Aorta (tissue), 5 donors: ENCODE measurements around the gene TLE4. TPM values are rescaled to one million over a fixed set of nuclear protein-coding genes. Genes with fewer than 3 reads are reported as not detected.
"Not testable (repeated sequence)": the region's sequence is repeated elsewhere in the genome, so short reads cannot be mapped to it uniquely, and the experiment has no call there.

Experiments
- ATAC-seq: fragments of 200-7000 bp; cut with Tn5 transposase; one replicate; pipeline ENCODE4 v1.9.1; 2022; ENCODE audit warnings: moderate library complexity; ENCODE audit not compliant: low FRiP score
- DNase-seq, 2 donors: peaks; one replicate each; pipeline ENCODE4 v3.0.0-alpha.2; 2020
- H3K27ac ChIP-seq, 2 donors: one replicate each; pipeline ENCODE4 v1.5.1; 2013; ENCODE audit warnings: low read length in 2 of 2, mild to moderate bottlenecking in 2 of 2, moderate library complexity in 2 of 2, control low read depth in 1 of 2, inconsistent platforms in 1 of 2, low read depth in 1 of 2
- H3K27me3 ChIP-seq, 2 donors: one replicate each; pipeline ENCODE4 v1.6.1; 2013; ENCODE audit warnings: control low read depth in 1 of 2, low read length in 1 of 2, mild to moderate bottlenecking in 1 of 2, moderate library complexity in 1 of 2; ENCODE audit not compliant: insufficient read depth in 2 of 2, control insufficient read depth in 1 of 2
- H3K36me3 ChIP-seq, 2 donors: one replicate each; pipeline ENCODE4 v1.6.1; 2013; ENCODE audit warnings: control low read depth in 1 of 2, low read length in 1 of 2, mild to moderate bottlenecking in 1 of 2; ENCODE audit not compliant: insufficient read depth in 2 of 2, control insufficient read depth in 1 of 2
- H3K4me1 ChIP-seq, 2 donors: one replicate each; pipeline ENCODE4 v1.6.1; 2013; ENCODE audit warnings: low read length in 2 of 2, control low read depth in 1 of 2, mild to moderate bottlenecking in 1 of 2, moderate library complexity in 1 of 2; ENCODE audit not compliant: insufficient read depth in 2 of 2, control insufficient read depth in 1 of 2
- H3K4me3 ChIP-seq, 2 donors: one replicate each; pipeline ENCODE4 v1.5.1; 2013; ENCODE audit warnings: low read length in 2 of 2, control low read depth in 1 of 2, mild to moderate bottlenecking in 1 of 2
- H3K9me3 ChIP-seq: one replicate; pipeline ENCODE4 v1.6.1; 2013; ENCODE audit warnings: mild to moderate bottlenecking, low read length; ENCODE audit not compliant: control insufficient read depth
- WGBS, 2 donors: extraction: QIAGEN DNeasy Blood & Tissue Kit; methylation state at CpG; one replicate each; pipeline ENCODE4 v1.1.7; 2013; 5-methylcytosine and 5-hydroxymethylcytosine counted together
- intact Hi-C, 2 donors: fragments of 100-400 bp; cut with DNase I; formaldehyde crosslinking; loops; one replicate each; pipeline versions ENCODE4 v1.14.2 to v1.15.0; 2022
- polyA plus RNA-seq, 2 donors: library from polyadenylated mRNA; stranded (reverse); fragments of 200-250 nt; gene quantifications; one replicate each; pipeline ENCODE4 v1.2.3, GENCODE V29; 2013
- total RNA-seq, 2 donors: library from RNA; stranded (reverse); fragmentation: NEBNext Ultra II Directional; extraction: Animal tissue kit (Norgen Biotek cat#: 25700); gene quantifications; one replicate each; pipeline ENCODE4 v1.2.1, GENCODE V29; 2021
- donor health status: healthy with polysubstance abuse.
- donor health status: Bipolar disorder and iron deficiency.
- donor health status: DM: no; HTN: no; CAD: no.
- donor health status: DM: no; HTN: no; CAD: no.
- donor health status: DM: yes; HTN: yes; CAD: no.

Gene TLE4
- total and polyA plus RNA-seq, 4 donors: 6.0 to 38.3 (median 22.3) TPM

GRCh38 chr9:79604149-79604548 is 32.4 kb downstream of the TLE4 start:
- peaks cover 2% of the 10 kb centered on the region for H3K9me3 ChIP-seq
- no peaks in the 10 kb centered on the region for H3K27me3 ChIP-seq
- no peak overlapping the region for H3K27ac ChIP-seq
- ATAC-seq (no peak), DNase-seq (no peak)
- no peak overlapping the region for H3K4me3 ChIP-seq
- H3K36me3 ChIP-seq: no peaks in the 10 kb centered on the region
- intact Hi-C loops: no loop called here
- H3K4me1 ChIP-seq: no peaks in the 10 kb centered on the region

- 77 to 87% methylated on average over 5 of the region's 5 CpGs for WGBS, 2 donors
These were observed 33.3 kb downstream of the TLE4 start for GRCh38 chr9:79604921-79605562.

DNA sequence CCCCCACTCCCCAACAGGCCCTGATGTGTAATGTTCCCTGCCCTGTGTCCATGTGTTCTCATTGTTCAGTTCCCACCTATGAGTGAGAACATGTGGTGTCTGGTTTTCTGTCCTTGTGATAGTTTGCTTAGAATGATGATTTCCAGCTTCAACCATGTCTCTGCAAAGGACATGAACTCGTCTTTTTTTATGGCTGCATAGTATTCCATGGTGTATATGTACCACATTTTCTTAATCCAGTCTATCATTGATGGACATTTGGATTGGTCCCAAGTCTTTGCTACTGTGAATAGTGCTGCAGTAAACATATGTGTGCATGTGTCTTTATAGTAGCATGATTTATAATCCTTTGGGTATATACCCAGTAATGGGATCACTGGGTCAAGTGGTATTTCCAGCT is 34.8 kb downstream of the TLE4 start:
- H3K4me3 ChIP-seq, H3K27ac ChIP-seq, ATAC-seq, H3K36me3 ChIP-seq, H3K27me3 ChIP-seq, H3K4me1 ChIP-seq, DNase-seq, intact Hi-C loops, H3K9me3 ChIP-seq: not testable (repeated sequence)
- WGBS, 2 donors: 97% methylated on average over 1 of the region's 1 CpG

More at GRCh38 chr9:79604921-79605562, 33.3 kb downstream of the TLE4 start:
- Histone ChIP-seq H3K4me1 (no peaks in the 10 kb centered on the region), H3K27me3 (no peaks in the 10 kb centered on the region), H3K36me3 (no peaks in the 10 kb centered on the region), H3K27ac (no peak overlapping the region), H3K9me3 (peaks cover 2% of the 10 kb centered on the region), H3K4me3 (no peak overlapping the region)
- intact Hi-C loops: no loop called here
- no peak for DNase-seq
- no peak for ATAC-seq

DNA sequence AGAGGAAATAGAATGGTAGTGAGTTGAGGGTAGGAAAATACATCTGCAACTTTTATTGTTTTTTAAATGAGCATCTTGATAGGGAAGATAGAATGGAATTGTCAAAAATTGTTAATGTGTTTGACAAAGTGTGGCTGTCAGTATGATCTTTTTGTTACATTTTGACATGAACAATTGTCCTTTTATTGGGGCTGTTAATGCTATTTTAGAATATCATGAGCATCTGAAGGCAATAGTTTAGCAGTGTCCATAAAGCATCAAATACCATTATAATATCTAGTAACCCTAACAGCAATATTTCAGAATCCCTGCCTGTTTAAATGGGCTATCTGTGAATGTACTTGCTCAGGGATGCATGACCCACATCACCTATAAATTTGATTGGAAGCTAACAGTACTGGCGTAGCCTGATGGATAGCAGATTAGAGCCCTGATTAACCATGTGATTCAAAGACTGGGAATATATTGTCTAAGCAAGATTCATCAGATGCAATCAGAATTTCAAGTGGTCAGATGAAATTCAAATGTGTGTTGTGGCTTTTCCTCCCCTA is 37.8 kb downstream of the TLE4 start:
- intact Hi-C loops: no loop called here
- no peaks in the 10 kb centered on the region for H3K9me3 ChIP-seq
- H3K27ac ChIP-seq: no peak overlapping the region
- DNase-seq: no peak
- 96 to 100% methylated on average over 1 of the region's 1 CpG for WGBS, 2 donors
- no peak overlapping the region for H3K4me3 ChIP-seq
- ATAC-seq: no peak
- H3K4me1 ChIP-seq: peaks cover 0 to 3% of the 10 kb centered on the region in 2 donors
- no peaks in the 10 kb centered on the region for H3K36me3 ChIP-seq
- no peaks in the 10 kb centered on the region for H3K27me3 ChIP-seq

DNA sequence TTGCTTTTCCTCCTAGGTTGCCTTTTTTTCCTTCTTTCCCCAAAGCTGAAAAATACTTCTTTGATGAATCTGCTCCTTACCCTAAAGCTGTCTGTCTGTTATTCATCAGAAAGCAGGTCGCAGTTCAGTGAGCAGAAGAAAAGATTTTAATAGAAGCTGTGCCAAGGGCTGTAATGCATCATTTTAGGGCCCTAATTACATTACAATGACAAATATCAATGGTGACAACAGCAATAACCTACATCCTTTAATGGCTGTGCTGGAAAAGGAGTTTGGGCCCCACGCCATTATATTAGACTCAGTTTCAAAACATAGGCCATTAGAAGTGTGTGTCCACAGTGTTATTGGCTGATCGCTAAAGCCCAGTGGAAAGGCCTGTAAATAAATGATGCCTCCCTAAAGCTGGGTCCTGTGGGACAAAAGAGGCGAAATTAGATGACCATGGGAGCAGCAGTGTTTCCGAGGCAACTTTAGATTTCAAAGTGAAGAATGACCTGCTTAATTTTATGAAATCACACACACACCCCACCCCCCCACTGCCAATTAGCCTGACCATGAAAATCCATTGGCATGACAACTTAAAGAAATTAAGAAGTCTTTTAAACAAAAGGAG is 38.4 kb downstream of the TLE4 start:
- 75 to 90% methylated on average over 5 of the region's 5 CpGs for WGBS, 2 donors
- intact Hi-C loops: no loop called here
- no peak overlapping the region for H3K27ac ChIP-seq

DNA sequence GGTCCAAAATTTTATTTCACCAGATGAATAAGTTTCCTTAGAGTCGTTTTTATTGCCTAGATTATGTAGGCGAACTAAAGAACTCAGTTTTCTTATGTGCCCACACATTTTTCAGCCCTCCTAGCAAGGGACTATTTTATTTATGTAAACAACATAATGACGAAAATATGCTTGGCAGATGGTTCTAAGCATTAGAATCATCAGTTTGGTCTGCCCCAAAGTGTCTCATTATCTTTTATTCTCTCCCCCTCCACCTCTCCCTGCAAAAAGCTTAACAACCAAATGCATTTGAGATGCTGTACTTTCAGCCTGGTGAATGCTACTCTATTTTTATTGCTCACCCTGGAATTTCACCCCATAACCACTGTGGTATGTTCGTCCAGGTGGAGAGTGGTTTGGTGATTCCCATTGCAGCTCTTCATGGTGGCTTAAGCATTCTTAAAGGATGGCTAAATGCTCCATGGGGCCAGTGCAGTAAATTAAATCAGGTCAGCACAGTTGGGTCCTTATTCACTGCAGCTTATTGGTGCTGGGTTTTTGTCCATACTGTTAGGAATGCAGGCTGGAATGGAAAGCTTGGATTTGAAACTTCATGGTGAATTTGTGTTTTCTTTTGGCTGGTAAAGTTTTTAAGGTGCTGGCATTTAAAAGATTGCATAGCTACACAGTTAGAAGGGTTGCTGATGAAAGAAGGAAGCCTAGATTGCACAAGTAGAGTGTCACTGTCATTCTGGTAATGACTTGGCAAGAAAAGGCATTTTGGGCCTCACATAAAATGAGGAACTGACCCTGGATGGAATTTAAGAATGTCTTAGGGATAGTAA is 39.2 kb downstream of the TLE4 start:
- intact Hi-C loops: no loop called here
- peak; percentile 59 for ATAC-seq
- WGBS, 2 donors: 86 to 89% methylated on average over 4 of the region's 4 CpGs

More for the DNA sequence above, 38.4 kb downstream of the TLE4 start:
- no peaks in the 10 kb centered on the region for H3K9me3 ChIP-seq
- peaks cover 0 to 3% of the 10 kb centered on the region in 2 donors for H3K4me1 ChIP-seq
- H3K27me3 ChIP-seq: no peaks in the 10 kb centered on the region
- DNase-seq (no peak), ATAC-seq (no peak)
- no peaks in the 10 kb centered on the region for H3K36me3 ChIP-seq
- H3K4me3 ChIP-seq: no peak overlapping the region

DNA sequence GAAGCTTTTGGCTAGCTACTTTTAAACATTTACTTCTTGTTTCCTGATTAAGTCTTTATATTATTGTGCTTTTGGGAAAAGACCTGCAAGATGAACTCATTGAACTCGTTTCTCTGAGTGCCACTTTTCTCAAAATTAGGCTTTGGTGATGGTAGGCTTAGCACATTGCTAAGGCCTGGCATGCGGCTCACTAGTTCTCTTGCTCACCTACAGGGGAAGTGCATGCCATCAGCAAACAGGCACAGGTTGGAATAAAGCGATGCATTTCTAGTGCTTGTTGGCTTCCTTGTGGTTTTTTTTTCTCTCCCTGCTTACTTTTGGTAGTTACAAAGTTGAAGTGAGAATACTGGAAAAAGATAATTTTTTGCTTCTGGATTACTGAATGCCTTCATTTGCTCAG is 41.4 kb downstream of the TLE4 start:
- Histone ChIP-seq H3K9me3 (no peaks in the 10 kb centered on the region), H3K36me3 (no peaks in the 10 kb centered on the region), H3K4me1 (peaks cover 0 to 7% of the 10 kb centered on the region in 2 donors), H3K27me3 (no peaks in the 10 kb centered on the region), H3K27ac (no peak overlapping the region), H3K4me3 (no peak overlapping the region)
- ATAC-seq: no peak
- intact Hi-C loops: no loop called here
- DNase-seq: no peak
- 91 to 95% methylated on average over 3 of the region's 3 CpGs for WGBS, 2 donors

More for the DNA sequence above, 39.2 kb downstream of the TLE4 start:
- Histone ChIP-seq H3K4me3 (no peak overlapping the region), H3K27me3 (no peaks in the 10 kb centered on the region), H3K36me3 (no peaks in the 10 kb centered on the region), H3K27ac (no peak overlapping the region), H3K9me3 (no peaks in the 10 kb centered on the region), H3K4me1 (peaks cover 0 to 3% of the 10 kb centered on the region in 2 donors)
- DNase-seq: no peak

- DNase-seq (no peak), ATAC-seq (no peak)
- Histone ChIP-seq H3K9me3 (no peaks in the 10 kb centered on the region), H3K36me3 (no peaks in the 10 kb centered on the region), H3K27me3 (no peaks in the 10 kb centered on the region), H3K4me1 (peaks cover 0 to 7% of the 10 kb centered on the region in 2 donors), H3K4me3 (no peak overlapping the region), H3K27ac (no peak overlapping the region)
- WGBS, 2 donors: 94 to 96% methylated on average over 5 of the region's 5 CpGs
- intact Hi-C loops: no loop called here
These were observed 43.3 kb downstream of the TLE4 start for GRCh38 chr9:79615038-79615437.
